Measurements from ENCODE around the gene ATP6V0E2. TPM values are rescaled to one million over a fixed set of nuclear protein-coding genes. Genes with fewer than 3 reads are reported as not detected.

ATP6V0E2 gene
- total and polyA plus RNA-seq, 4 donors = 8.6 to 34.8 (median 24.5) TPM

- 79 to 81% methylated on average over 13 of the region's 13 CpGs for WGBS, 2 donors
- no peak for ATAC-seq (ENCODE audit: insufficient read depth, low FRiP score)
Observed at GRCh38 chr7:149832332-149833041, 41.3 kb upstream of the ATP6V0E2 start.

GRCh38 chr7:149833495-149834130 is 40.2 kb upstream of the ATP6V0E2 start:
- no peak for TF ChIP-seq CTCF (IDR thresholded peaks at IDR 0.05; ENCODE audit: control extremely low read depth, extremely low read depth)
- DNase-seq (peak in 1 of 3 donors; percentile 9), ATAC-seq (ENCODE audit: insufficient read depth, low FRiP score) (no peak)
- Histone ChIP-seq H3K27me3 (ENCODE audit: control insufficient read depth in 3 of 3, insufficient read depth in 3 of 3, low read length in 2 of 3) (no peaks in the 10 kb centered on the region), H3K4me1 (ENCODE audit: control insufficient read depth in 5 of 5, insufficient read depth in 5 of 5, low read length in 5 of 5) (peaks cover 0 to 4% (median 0%) of the 10 kb centered on the region in 5 donors), H3K4me3 (no peak overlapping the region), H3K27ac (ENCODE audit: low read depth in 1 of 2, low read length in 1 of 2) (no peak overlapping the region), H3K9ac (ENCODE audit: insufficient read depth in 1 of 2, low read length in 2 of 2) (no peak overlapping the region), H3K9me3 (ENCODE audit: control insufficient read depth in 4 of 4, insufficient read depth in 3 of 4, low read length in 3 of 4) (no peaks in the 10 kb centered on the region), H3K36me3 (ENCODE audit: control insufficient read depth in 4 of 4, insufficient read depth in 4 of 4, low read length in 4 of 4) (no peaks in the 10 kb centered on the region)
- 85 to 93% methylated on average over 12 of the region's 12 CpGs for WGBS, 2 donors

More at GRCh38 chr7:149832332-149833041, 41.3 kb upstream of the ATP6V0E2 start:
- peak in 1 of 3 donors; percentile 9 for DNase-seq
- H3K9me3 ChIP-seq (ENCODE audit: control insufficient read depth in 4 of 4, insufficient read depth in 3 of 4, low read length in 3 of 4) = no peaks in the 10 kb centered on the region
- H3K36me3 ChIP-seq (ENCODE audit: control insufficient read depth in 4 of 4, insufficient read depth in 4 of 4, low read length in 4 of 4) = no peaks in the 10 kb centered on the region
- no peaks in the 10 kb centered on the region for H3K4me1 ChIP-seq (ENCODE audit: control insufficient read depth in 5 of 5, insufficient read depth in 5 of 5, low read length in 5 of 5)
- no peak overlapping the region for H3K4me3 ChIP-seq
- no peak overlapping the region for H3K9ac ChIP-seq (ENCODE audit: insufficient read depth in 1 of 2, low read length in 2 of 2)
- H3K27me3 ChIP-seq (ENCODE audit: control insufficient read depth in 3 of 3, insufficient read depth in 3 of 3, low read length in 2 of 3) = no peaks in the 10 kb centered on the region
- TF ChIP-seq CTCF (IDR thresholded peaks at IDR 0.05; ENCODE audit: control extremely low read depth, extremely low read depth) = no peak
- no peak overlapping the region for H3K27ac ChIP-seq (ENCODE audit: low read depth in 1 of 2, low read length in 1 of 2)

- Histone ChIP-seq H3K4me3 (no peak overlapping the region), H3K4me1 (ENCODE audit: control insufficient read depth in 5 of 5, insufficient read depth in 5 of 5, low read length in 5 of 5) (peaks cover 0 to 13% (median 0%) of the 10 kb centered on the region in 5 donors), H3K27me3 (ENCODE audit: control insufficient read depth in 3 of 3, insufficient read depth in 3 of 3, low read length in 2 of 3) (no peaks in the 10 kb centered on the region), H3K36me3 (ENCODE audit: control insufficient read depth in 4 of 4, insufficient read depth in 4 of 4, low read length in 4 of 4) (no peaks in the 10 kb centered on the region), H3K9ac (ENCODE audit: insufficient read depth in 1 of 2, low read length in 2 of 2) (no peak overlapping the region), H3K27ac (ENCODE audit: low read depth in 1 of 2, low read length in 1 of 2) (no peak overlapping the region), H3K9me3 (ENCODE audit: control insufficient read depth in 4 of 4, insufficient read depth in 3 of 4, low read length in 3 of 4) (no peaks in the 10 kb centered on the region)
- no peak for TF ChIP-seq CTCF (IDR thresholded peaks at IDR 0.05; ENCODE audit: control extremely low read depth, extremely low read depth)
- 86 to 87% methylated on average over 8 of the region's 8 CpGs for WGBS, 2 donors
- DNase-seq (peak in 1 of 3 donors; percentile 6), ATAC-seq (ENCODE audit: insufficient read depth, low FRiP score) (no peak)
Observed at GRCh38 chr7:149834601-149835000, 39.2 kb upstream of the ATP6V0E2 start.

Measured in lung (tissue), 12 donors.